HL-60 (cell line): ENCODE results near the gene ADAM12.

ENCODE experiments used
- DNase-seq, 2 experiments: peaks; one replicate each; pipeline ENCODE4 v3.0.0-alpha.2; 2010 to 2020; ENCODE audit warnings: low read depth in 1 of 2, low spot score in 1 of 2
- H3K27ac ChIP-seq: fragments of 250-450 bp; sonication (Bioruptor Pico); replicated peaks from 2 replicates; pipeline ENCODE4 v1.5.1; 2020; ENCODE audit warnings: mild to moderate bottlenecking, moderate library complexity
- H3K27me3 ChIP-seq: fragments of 250-450 bp; sonication (Bioruptor Pico); 2 replicates; pipeline ENCODE4 v1.5.1; 2021; ENCODE audit warnings: mild to moderate bottlenecking, moderate library complexity; ENCODE audit not compliant: insufficient read depth, poor library complexity, severe bottlenecking
- H3K4me3 ChIP-seq: replicated peaks from 2 replicates; pipeline ENCODE4 v1.5.1; 2011; ENCODE audit warnings: mild to moderate bottlenecking, control low read depth, low read length; ENCODE audit not compliant: insufficient read depth
- GABPA ChIP-seq: IDR thresholded peaks from 2 replicates; pipeline ENCODE4 v1.6.1; 2012; ENCODE audit warnings: low read depth
- POLR2AphosphoS5 ChIP-seq: IDR thresholded peaks from 2 replicates; pipeline ENCODE4 v1.6.1; 2012; ENCODE audit warnings: low read depth
- REST ChIP-seq: IDR thresholded peaks from 2 replicates; pipeline ENCODE4 v1.6.1; 2012; ENCODE audit warnings: low read depth; ENCODE audit not compliant: insufficient replicate concordance
- SPI1 ChIP-seq: IDR thresholded peaks from 2 replicates; pipeline ENCODE4 v1.6.1; 2012; ENCODE audit warnings: low read depth, mild to moderate bottlenecking, borderline replicate concordance
- TF ChIP-seq, protein P1 (sequence below): IDR thresholded peaks from one replicate; pipeline ENCODE4 v1.5.1; 2011; ENCODE audit warnings: low read length, control low read depth, inconsistent platforms; ENCODE audit not compliant: insufficient read depth

Gene ADAM12

DNA sequence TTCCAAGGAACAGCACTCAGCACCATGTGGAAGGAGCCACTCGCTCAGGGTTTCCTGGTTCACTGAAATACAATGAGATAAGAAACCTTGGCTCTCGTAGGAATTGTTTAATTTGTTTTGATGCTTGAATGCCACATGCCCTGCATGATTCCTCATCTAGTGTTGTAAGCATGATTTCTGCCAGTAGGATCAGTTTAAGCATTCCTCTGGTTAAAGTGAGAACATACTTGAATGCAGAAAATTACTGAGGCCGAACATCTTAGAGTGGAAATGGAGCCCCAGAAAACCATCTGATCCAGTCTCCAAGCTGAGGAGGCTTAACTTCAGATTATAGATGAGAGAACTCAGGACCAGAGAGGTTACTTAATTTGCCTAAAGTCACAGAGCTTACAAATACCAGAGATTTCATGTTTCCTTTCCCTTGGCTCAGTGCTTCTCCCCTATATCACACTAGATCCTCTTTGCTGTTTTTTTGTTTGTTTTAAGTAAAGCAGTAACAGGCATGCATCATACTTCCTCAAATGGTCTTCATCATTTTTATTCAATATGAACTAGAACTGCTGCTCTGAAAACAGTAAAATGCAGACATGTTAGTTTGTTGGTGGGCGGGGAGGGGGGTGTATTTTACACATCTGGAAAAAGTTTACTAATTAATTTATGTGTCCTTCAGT is 125.1 kb downstream of the ADAM12 start:
- Histone ChIP-seq H3K4me3 (no peak overlapping the region), H3K27ac (no peak overlapping the region), H3K27me3 (no peaks in the 10 kb centered on the region)
- TF ChIP-seq, protein P1, sequence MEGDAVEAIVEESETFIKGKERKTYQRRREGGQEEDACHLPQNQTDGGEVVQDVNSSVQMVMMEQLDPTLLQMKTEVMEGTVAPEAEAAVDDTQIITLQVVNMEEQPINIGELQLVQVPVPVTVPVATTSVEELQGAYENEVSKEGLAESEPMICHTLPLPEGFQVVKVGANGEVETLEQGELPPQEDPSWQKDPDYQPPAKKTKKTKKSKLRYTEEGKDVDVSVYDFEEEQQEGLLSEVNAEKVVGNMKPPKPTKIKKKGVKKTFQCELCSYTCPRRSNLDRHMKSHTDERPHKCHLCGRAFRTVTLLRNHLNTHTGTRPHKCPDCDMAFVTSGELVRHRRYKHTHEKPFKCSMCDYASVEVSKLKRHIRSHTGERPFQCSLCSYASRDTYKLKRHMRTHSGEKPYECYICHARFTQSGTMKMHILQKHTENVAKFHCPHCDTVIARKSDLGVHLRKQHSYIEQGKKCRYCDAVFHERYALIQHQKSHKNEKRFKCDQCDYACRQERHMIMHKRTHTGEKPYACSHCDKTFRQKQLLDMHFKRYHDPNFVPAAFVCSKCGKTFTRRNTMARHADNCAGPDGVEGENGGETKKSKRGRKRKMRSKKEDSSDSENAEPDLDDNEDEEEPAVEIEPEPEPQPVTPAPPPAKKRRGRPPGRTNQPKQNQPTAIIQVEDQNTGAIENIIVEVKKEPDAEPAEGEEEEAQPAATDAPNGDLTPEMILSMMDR: no peak
- TF ChIP-seq SPI1: no peak
- no peak for TF ChIP-seq POLR2AphosphoS5
- no peak for TF ChIP-seq REST
- TF ChIP-seq GABPA: no peak
- DNase-seq: no peak

- H3K4me3 ChIP-seq: no peak overlapping the region
- DNase-seq: no peak
These were observed 125.9 kb downstream of the ADAM12 start for GRCh38 chr10:126262233-126262838.

More at GRCh38 chr10:126262233-126262838, 125.9 kb downstream of the ADAM12 start:
- TF ChIP-seq REST (no peak), SPI1 (no peak), POLR2AphosphoS5 (no peak)
- TF ChIP-seq, protein P1: no peak
- H3K27ac ChIP-seq: no peak overlapping the region
- no peaks in the 10 kb centered on the region for H3K27me3 ChIP-seq
